Gastrocnemius medialis (tissue), 4 donors: ENCODE results near the gene GEMIN8. TPM values are rescaled to one million over a fixed set of nuclear protein-coding genes. Genes with fewer than 3 reads are reported as not detected.

Experiments used
- ATAC-seq, 2 donors: fragments of 150-250 bp; one replicate each; pipeline ENCODE4 v1.9.1; 2016
- DNase-seq, 2 donors: peaks; one replicate each; pipeline ENCODE4 v3.0.0-alpha.2; 2019
- H3K27ac ChIP-seq, 4 donors: fragments of 200-600 bp; sonication (generic); 1 replicate in 1 of 4; 2 replicates in 3 of 4; pipeline ENCODE4 v1.5.1; 2016 to 2018; ENCODE audit warnings: mild to moderate bottlenecking in 2 of 4, moderate library complexity in 1 of 4
- H3K27me3 ChIP-seq, 3 donors: fragments of 200-600 bp; sonication (generic) in 2 of 3; 1 replicate in 1 of 3; 2 replicates in 2 of 3; pipeline versions ENCODE4 v1.5.1 to v1.6.0; 2016 to 2019; ENCODE audit warnings: mild to moderate bottlenecking in 1 of 3, moderate library complexity in 1 of 3
- H3K36me3 ChIP-seq, 2 donors: fragments of 200-600 bp; sonication (generic) in 1 of 2; one replicate each; pipeline ENCODE4 v1.5.1; 2017 to 2018
- H3K4me1 ChIP-seq, 2 donors: fragments of 200-600 bp; sonication (generic) in 1 of 2; one replicate each; pipeline ENCODE4 v1.5.1; 2016 to 2017; ENCODE audit warnings: mild to moderate bottlenecking in 2 of 2
- H3K4me3 ChIP-seq, 4 donors: fragments of 200-600 bp; sonication (generic) in 3 of 4; 1 replicate in 1 of 4; 2 replicates in 3 of 4; pipeline ENCODE4 v1.5.1; 2016 to 2019; ENCODE audit warnings: mild to moderate bottlenecking in 2 of 4
- H3K9me3 ChIP-seq, 3 donors: fragments of 200-600 bp; sonication (generic) in 2 of 3; 1 replicate in 1 of 3; 2 replicates in 2 of 3; pipeline ENCODE4 v1.5.1; 2016 to 2019
- CTCF ChIP-seq, 5 experiments: fragments of 450-650 bp in 3 of 5; fragments of 200-600 bp in 2 of 5; sonication (generic) in 2 of 5; IDR thresholded peaks in 4 of 5; conservative IDR thresholded peaks in 1 of 5; 1 replicate in 4 of 5; 2 replicates in 1 of 5; pipeline ENCODE4 v1.5.1; 2016 to 2019; ENCODE audit warnings: antibody characterized with exemption in 5 of 5, mild to moderate bottlenecking in 3 of 5, moderate library complexity in 3 of 5
- POLR2A ChIP-seq, 2 donors: fragments of 450-650 bp; IDR thresholded peaks; one replicate each; pipeline ENCODE4 v1.6.1; 2017; ENCODE audit warnings: antibody characterized with exemption in 2 of 2, mild to moderate bottlenecking in 2 of 2, moderate library complexity in 2 of 2
- in situ Hi-C, 4 donors: fragments of 200-750 bp; cut with MboI; loops; one replicate each; pipeline versions ENCODE4 v1.15.0 to v1.8.0; 2017; ENCODE audit warnings: low sequenced_read_pairs in 4 of 4
- intact Hi-C: fragments of 100-400 bp; cut with DNase I; formaldehyde crosslinking; loops from one replicate; pipeline ENCODE4 v1.15.1; 2023; ENCODE audit warnings: low total_unique reads
- total RNA-seq, 4 donors: library from RNA; depleted of rRNA; stranded (reverse); fragments of >200 nt; gene quantifications; one replicate each; pipeline versions ENCODE4 v1.1.0 to v1.2.3, GENCODE V29; 2016

Gene GEMIN8
- total RNA-seq, 4 donors from 2014 or later: 6.4 to 8.8 (median 6.9) TPM

GRCh38 chrX:14038375-14039085, 8.8 kb upstream of the GEMIN8 start:
- no peak overlapping the region for H3K4me3 ChIP-seq
- ATAC-seq: no peak
- no peak overlapping the region for H3K27ac ChIP-seq
- H3K36me3 ChIP-seq: no peaks in the 10 kb centered on the region
- in situ Hi-C loops (loop anchor here (10.0 to 25.0 kb wide), 8 partner anchors 274 to 1199 kb away; partner anchors contain the start of genes OFD1 (in 1 of the 4), TCEANC (in 1 of the 4) and TRAPPC2 (in 1 of the 4)), intact Hi-C loops (loop anchor here (5.0 kb wide), 1 partner anchor 1204 kb away; no protein-coding TSS in a partner anchor)
- H3K4me1 ChIP-seq: no peaks in the 10 kb centered on the region
- no peak for DNase-seq
- peaks cover 0 to 11% (median 0%) of the 10 kb centered on the region in 3 donors for H3K27me3 ChIP-seq
- TF ChIP-seq CTCF (IDR thresholded peaks at IDR 0.05 in 4 of 5, conservative IDR thresholded peaks at IDR 0.05 in 1 of 5) (no peak), POLR2A (IDR thresholded peaks at IDR 0.05) (no peak)
- H3K9me3 ChIP-seq: no peaks in the 10 kb centered on the region

GRCh38 chrX:14032406-14032805, 2.7 kb upstream of the GEMIN8 start:
- intact Hi-C loops (loop anchor here (1.0 to 2.0 kb wide), 2 partner anchors 282 to 374 kb away; no protein-coding TSS in a partner anchor), in situ Hi-C loops (loop anchor here (5.0 to 25.0 kb wide), 10 partner anchors 268 to 1205 kb away; partner anchors contain the start of genes OFD1 (in 1 of the 4), TCEANC (in 1 of the 4) and TRAPPC2 (in 1 of the 4))
- Histone ChIP-seq H3K4me1 (peaks cover 4 to 23% of the 10 kb centered on the region in 2 donors), H3K36me3 (no peaks in the 10 kb centered on the region), H3K9me3 (no peaks in the 10 kb centered on the region), H3K27me3 (peaks cover 0 to 11% (median 0%) of the 10 kb centered on the region in 3 donors), H3K27ac (peak overlapping the region in 1 of 4 donors; percentile 3), H3K4me3 (no peak overlapping the region)
- TF ChIP-seq POLR2A (IDR thresholded peaks at IDR 0.05) (no peak), CTCF (IDR thresholded peaks at IDR 0.05 in 4 of 5, conservative IDR thresholded peaks at IDR 0.05 in 1 of 5) (peak; percentile 31 to 84 (median 68))
- ATAC-seq (no peak), DNase-seq (no peak)

GRCh38 chrX:14030174-14030530, 460 bp upstream of the GEMIN8 start:
- no peak for DNase-seq
- Histone ChIP-seq H3K4me3 (peak overlapping the region; percentile 66 to 81 (median 77)), H3K27ac (peak overlapping the region; percentile 74 to 90 (median 82)), H3K36me3 (no peaks in the 10 kb centered on the region), H3K27me3 (no peaks in the 10 kb centered on the region), H3K4me1 (peaks cover 4 to 30% of the 10 kb centered on the region in 2 donors), H3K9me3 (no peaks in the 10 kb centered on the region)
- TF ChIP-seq POLR2A (IDR thresholded peaks at IDR 0.05) (no peak), CTCF (IDR thresholded peaks at IDR 0.05 in 4 of 5, conservative IDR thresholded peaks at IDR 0.05 in 1 of 5) (no peak)
- intact Hi-C loops (no loop called here), in situ Hi-C loops (loop anchor here (5.0 to 25.0 kb wide), 10 partner anchors 265 to 1207 kb away; partner anchors contain the start of genes OFD1 (in 1 of the 4), TCEANC (in 1 of the 4) and TRAPPC2 (in 1 of the 4))
- ATAC-seq: peak; percentile 25 to 35

- in situ Hi-C loops: loop anchor here in 3 of 4 donors (10.0 to 25.0 kb wide), 5 partner anchors 264 to 1208 kb away; partner anchors contain the start of genes OFD1 (in 1 of the 3), TCEANC (in 1 of the 3) and TRAPPC2 (in 1 of the 3)
Observed at GRCh38 chrX:14029039-14029424, 660 bp downstream of the GEMIN8 start.

More at GRCh38 chrX:14029039-14029424, 660 bp downstream of the GEMIN8 start:
- intact Hi-C loops: loop anchor here (5.0 kb wide), 2 partner anchors 132 to 843 kb away; partner anchors contain the start of genes FANCB and MOSPD2
- Histone ChIP-seq H3K27ac (peak overlapping the region; percentile 74 to 90 (median 82)), H3K9me3 (no peaks in the 10 kb centered on the region), H3K4me3 (peak overlapping the region; percentile 66 to 81 (median 77)), H3K27me3 (no peaks in the 10 kb centered on the region), H3K4me1 (peaks cover 4 to 30% of the 10 kb centered on the region in 2 donors), H3K36me3 (no peaks in the 10 kb centered on the region)
- DNase-seq (no peak), ATAC-seq (peak; percentile 9 to 17)
- TF ChIP-seq CTCF (IDR thresholded peaks at IDR 0.05 in 4 of 5, conservative IDR thresholded peaks at IDR 0.05 in 1 of 5): no peak
- TF ChIP-seq POLR2A (IDR thresholded peaks at IDR 0.05): no peak
